ENCODE results near the gene CNKSR3. TPM values are rescaled to one million over a fixed set of nuclear protein-coding genes. Genes with fewer than 3 reads are reported as not detected.

Gene CNKSR3
- total RNA-seq, 1 donor from 2014 or later: 7.4 TPM

- Histone ChIP-seq H3K36me3 (no peaks in the 10 kb centered on the region), H3K4me3 (no peak overlapping the region), H3K27me3 (no peaks in the 10 kb centered on the region), H3K9me3 (no peaks in the 10 kb centered on the region), H3K4me1 (peaks cover 21% of the 10 kb centered on the region), H3K27ac (no peak overlapping the region)
- TF ChIP-seq POLR2AphosphoS5 (IDR thresholded peaks at IDR 0.05; ENCODE audit: insufficient read depth in 1 of 2, low read depth in 1 of 2) (no peak), CTCF (IDR thresholded peaks at IDR 0.05) (no peak), POLR2A (IDR thresholded peaks at IDR 0.05) (no peak)
- DNase-seq (ENCODE audit: extremely low spot score in 2 of 2): no peak
- intact Hi-C loops (cut with DNase I): no loop called here
Measured at GRCh38 chr6:154506108-154506507, 4.4 kb downstream of the CNKSR3 start.

GRCh38 chr6:154504865-154505449 lies 5.5 kb downstream of the CNKSR3 start:
- no peak for TF ChIP-seq POLR2AphosphoS5 (IDR thresholded peaks at IDR 0.05; ENCODE audit: insufficient read depth in 1 of 2, low read depth in 1 of 2)
- no peak for TF ChIP-seq POLR2A (IDR thresholded peaks at IDR 0.05)
- TF ChIP-seq CTCF (IDR thresholded peaks at IDR 0.05): no peak
- no peaks in the 10 kb centered on the region for H3K27me3 ChIP-seq
- DNase-seq (ENCODE audit: extremely low spot score in 2 of 2): no peak
- no peaks in the 10 kb centered on the region for H3K9me3 ChIP-seq
- no peaks in the 10 kb centered on the region for H3K36me3 ChIP-seq
- no peak overlapping the region for H3K4me3 ChIP-seq
- intact Hi-C loops (cut with DNase I): no loop called here
- no peak overlapping the region for H3K27ac ChIP-seq
- H3K4me1 ChIP-seq: peaks cover 18% of the 10 kb centered on the region

GRCh38 chr6:154504102-154504501 lies 6.4 kb downstream of the CNKSR3 start:
- Histone ChIP-seq H3K4me1 (peaks cover 18% of the 10 kb centered on the region), H3K27me3 (no peaks in the 10 kb centered on the region), H3K9me3 (no peaks in the 10 kb centered on the region), H3K27ac (no peak overlapping the region), H3K4me3 (no peak overlapping the region), H3K36me3 (no peaks in the 10 kb centered on the region)
- intact Hi-C loops (cut with DNase I): no loop called here
- no peak for DNase-seq (ENCODE audit: extremely low spot score in 2 of 2)
- TF ChIP-seq POLR2A (IDR thresholded peaks at IDR 0.05) (no peak), CTCF (IDR thresholded peaks at IDR 0.05) (no peak), POLR2AphosphoS5 (IDR thresholded peaks at IDR 0.05; ENCODE audit: insufficient read depth in 1 of 2, low read depth in 1 of 2) (no peak)

GRCh38 chr6:154503658-154504057 lies 6.8 kb downstream of the CNKSR3 start:
- Histone ChIP-seq H3K9me3 (no peaks in the 10 kb centered on the region), H3K36me3 (no peaks in the 10 kb centered on the region), H3K4me3 (no peak overlapping the region), H3K4me1 (peaks cover 13% of the 10 kb centered on the region), H3K27me3 (no peaks in the 10 kb centered on the region), H3K27ac (no peak overlapping the region)
- intact Hi-C loops (cut with DNase I): no loop called here
- no peak for DNase-seq (ENCODE audit: extremely low spot score in 2 of 2)
- no peak for TF ChIP-seq POLR2A (IDR thresholded peaks at IDR 0.05)
- no peak for TF ChIP-seq CTCF (IDR thresholded peaks at IDR 0.05)
- TF ChIP-seq POLR2AphosphoS5 (IDR thresholded peaks at IDR 0.05; ENCODE audit: insufficient read depth in 1 of 2, low read depth in 1 of 2): no peak

- Histone ChIP-seq H3K27ac (no peak overlapping the region), H3K4me1 (peaks cover 2% of the 10 kb centered on the region), H3K36me3 (no peaks in the 10 kb centered on the region)
Measured at GRCh38 chr6:154502553-154502952, 7.9 kb downstream of the CNKSR3 start.

More at GRCh38 chr6:154502553-154502952, 7.9 kb downstream of the CNKSR3 start:
- intact Hi-C loops (cut with DNase I): no loop called here
- H3K4me3 ChIP-seq: no peak overlapping the region
- no peaks in the 10 kb centered on the region for H3K27me3 ChIP-seq
- TF ChIP-seq POLR2A (IDR thresholded peaks at IDR 0.05) (no peak), CTCF (IDR thresholded peaks at IDR 0.05) (no peak), POLR2AphosphoS5 (IDR thresholded peaks at IDR 0.05; ENCODE audit: insufficient read depth in 1 of 2, low read depth in 1 of 2) (no peak)
- no peak for DNase-seq (ENCODE audit: extremely low spot score in 2 of 2)
- no peaks in the 10 kb centered on the region for H3K9me3 ChIP-seq
